Fibroblast of skin of back (primary cell): ENCODE measurements around the gene TGFBR3L. TPM values are rescaled to one million over a fixed set of nuclear protein-coding genes. Genes with fewer than 3 reads are reported as not detected.

Source experiments
- DNase-seq: peaks from one replicate; pipeline ENCODE4 v3.0.0-alpha.2; 2013
- polyA plus RNA-seq, 2 experiments: library from polyadenylated mRNA; unstranded; fragments of 120-200 nt; gene quantifications; one replicate each; pipeline ENCODE4 v1.2.1, GENCODE V29; 2013; ENCODE audit not compliant: insufficient read length in 2 of 2

Gene TGFBR3L
- 1.2 TPM for polyA plus RNA-seq (2013, experiment 1 of 2; ENCODE audit: insufficient read length)
- 1.1 TPM for polyA plus RNA-seq (2013, experiment 2 of 2; ENCODE audit: insufficient read length)

DNA sequence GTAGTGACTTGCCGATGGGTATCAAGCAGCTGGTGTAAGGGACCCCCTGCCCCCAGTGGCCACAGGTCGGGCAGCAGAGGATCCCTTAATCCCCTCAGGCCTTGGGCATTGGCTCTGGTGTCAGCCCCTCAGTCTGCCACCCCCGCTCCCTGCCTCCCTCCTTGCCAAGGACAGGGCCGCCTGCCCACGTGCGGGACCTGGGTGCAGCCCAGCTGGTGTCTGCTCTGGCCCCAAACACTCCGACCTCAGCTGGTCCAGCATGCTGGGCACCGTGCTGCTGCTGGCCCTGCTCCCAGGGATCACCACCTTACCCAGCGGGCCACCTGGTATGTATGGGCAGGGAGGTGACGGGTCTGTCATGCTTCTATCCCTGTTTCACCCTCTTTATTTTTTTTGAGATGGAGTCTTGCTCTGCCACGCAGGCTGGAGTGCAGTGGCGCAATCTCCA, at the start of gene TGFBR3L:
Gene TGFBR3L, plus strand, starts transcription at position 233 of the 448 bp plus-strand sequence.
- DNase-seq: no peak

DNA sequence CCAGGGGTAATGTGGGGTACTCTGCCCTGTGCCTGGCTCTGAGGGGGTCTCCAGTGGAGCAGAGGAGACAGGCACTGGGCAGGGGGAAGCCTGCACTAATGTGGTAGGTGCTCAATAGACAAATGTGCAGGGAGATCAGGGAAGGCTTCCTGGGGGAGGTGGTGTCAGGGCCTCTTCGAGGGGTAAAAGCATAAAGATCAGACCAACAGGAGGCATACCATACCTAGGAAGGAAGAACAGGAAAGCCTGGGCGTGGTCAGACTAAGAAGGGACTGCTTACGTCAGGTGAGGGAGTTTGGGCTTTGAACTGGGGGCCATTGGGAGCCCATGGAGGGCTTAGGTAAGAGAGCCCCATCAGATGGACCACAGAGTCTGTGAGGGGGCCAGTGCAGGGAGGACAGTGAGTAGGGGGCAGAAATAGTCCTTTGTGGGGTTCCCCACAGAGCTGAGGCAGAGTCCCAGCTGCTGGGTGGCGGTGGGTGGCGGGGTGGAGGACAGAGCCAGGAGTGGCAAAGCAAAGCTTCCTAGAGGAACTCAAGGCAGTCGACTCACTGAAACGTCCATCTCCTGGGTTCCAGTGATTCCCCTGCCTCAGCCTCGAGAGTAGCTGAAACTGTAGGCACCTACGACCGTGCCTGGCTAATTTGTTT, 49.2 kb upstream of the TGFBR3L start:
- DNase-seq: no peak

DNA sequence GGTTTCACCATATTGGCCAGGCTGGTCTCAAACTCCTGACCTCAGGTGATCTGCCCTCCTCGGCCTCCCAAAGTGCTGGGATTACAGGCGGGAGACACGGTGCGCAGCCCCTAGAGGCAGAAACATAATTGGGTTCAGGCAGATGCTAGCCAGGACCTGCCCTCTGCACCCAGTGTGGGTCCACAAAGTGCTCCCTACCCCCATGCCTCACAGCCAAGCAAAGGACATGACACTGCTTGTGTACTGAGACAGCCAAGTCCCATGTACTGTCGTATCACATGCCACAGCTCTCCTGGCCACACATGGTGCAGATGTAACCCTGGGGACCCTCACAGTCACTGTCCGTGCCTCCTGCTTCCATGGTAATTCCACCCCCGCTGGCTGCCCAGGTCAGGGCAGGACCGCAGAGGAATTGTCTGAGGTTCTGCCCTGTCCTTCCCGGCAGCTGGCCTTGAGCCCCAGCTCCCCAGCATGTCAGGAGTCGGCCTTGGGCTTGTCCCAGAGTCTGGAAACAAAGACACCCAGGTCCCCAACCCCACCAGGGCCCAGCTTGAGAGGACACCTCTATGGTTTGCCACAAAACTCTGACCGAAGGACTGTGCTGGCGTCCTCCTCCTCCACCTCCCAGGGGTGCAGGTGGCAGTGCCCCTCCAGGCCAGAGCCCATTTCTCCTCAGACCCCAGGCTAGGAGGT, 48.1 kb upstream of the TGFBR3L start:
- DNase-seq: no peak

- DNase-seq: no peak
These were observed 47.4 kb upstream of the TGFBR3L start for GRCh38 chr19:7867092-7867844.

GRCh38 chr19:7868326-7868670, 46.3 kb upstream of the TGFBR3L start:
- no peak for DNase-seq

GRCh38 chr19:7868671-7869452, 45.8 kb upstream of the TGFBR3L start:
- peak; percentile 65 for DNase-seq

DNA sequence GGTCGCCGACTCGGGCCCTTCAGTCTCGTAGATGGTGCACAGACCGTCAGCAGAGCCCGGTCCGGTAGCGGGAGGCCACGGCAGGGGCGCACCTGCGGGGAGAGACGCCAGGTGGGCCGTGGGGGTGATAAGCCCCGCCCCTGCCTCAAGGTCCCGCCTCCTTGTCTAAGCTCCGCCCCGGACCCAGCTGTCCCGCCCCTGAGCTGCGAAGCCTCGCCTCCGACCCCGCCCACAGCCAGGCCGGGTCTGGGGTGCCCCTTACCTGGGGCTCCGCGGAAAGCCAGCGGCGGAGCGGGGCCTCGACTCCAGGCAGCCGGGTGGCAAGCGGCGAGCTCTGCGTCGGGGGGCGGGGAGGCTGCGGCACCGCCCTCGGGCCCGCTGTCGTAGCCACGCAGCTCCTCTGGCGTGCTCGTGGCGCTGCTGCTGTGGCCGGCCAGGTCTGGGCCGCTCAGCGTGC, 45.1 kb upstream of the TGFBR3L start:
- DNase-seq: peak; percentile 28

DNA sequence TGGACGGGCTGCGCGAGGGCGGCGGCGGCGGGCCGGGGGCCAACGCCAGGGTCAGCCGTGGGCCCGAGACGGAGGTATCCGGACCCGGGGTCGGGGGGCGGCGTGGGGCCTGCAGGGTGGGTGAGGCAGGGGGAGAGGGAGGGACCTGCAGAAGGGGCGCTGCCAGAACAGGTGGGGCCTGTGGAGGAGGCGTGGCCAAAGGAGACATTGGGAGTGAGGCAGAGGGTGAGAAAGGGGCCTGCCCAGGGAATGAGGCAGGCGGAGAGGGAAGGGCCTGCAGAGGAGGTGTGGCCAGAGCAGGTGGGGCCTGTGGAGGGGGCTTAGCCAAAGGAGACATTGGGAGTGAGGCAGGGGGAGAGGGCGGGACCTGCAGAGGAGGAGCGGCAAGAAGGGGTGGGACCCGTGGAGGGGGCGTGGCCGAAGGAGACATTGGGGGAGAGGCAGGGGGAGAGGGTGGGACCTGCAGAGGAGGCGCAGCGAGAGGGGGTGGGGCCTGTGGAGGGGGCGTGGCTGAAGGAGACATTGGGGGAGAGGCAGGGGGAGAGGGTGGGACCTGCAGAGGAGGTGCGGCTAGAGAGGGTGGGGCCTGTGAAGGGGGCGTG, 44.6 kb upstream of the TGFBR3L start:
- DNase-seq: peak; percentile 29

DNA sequence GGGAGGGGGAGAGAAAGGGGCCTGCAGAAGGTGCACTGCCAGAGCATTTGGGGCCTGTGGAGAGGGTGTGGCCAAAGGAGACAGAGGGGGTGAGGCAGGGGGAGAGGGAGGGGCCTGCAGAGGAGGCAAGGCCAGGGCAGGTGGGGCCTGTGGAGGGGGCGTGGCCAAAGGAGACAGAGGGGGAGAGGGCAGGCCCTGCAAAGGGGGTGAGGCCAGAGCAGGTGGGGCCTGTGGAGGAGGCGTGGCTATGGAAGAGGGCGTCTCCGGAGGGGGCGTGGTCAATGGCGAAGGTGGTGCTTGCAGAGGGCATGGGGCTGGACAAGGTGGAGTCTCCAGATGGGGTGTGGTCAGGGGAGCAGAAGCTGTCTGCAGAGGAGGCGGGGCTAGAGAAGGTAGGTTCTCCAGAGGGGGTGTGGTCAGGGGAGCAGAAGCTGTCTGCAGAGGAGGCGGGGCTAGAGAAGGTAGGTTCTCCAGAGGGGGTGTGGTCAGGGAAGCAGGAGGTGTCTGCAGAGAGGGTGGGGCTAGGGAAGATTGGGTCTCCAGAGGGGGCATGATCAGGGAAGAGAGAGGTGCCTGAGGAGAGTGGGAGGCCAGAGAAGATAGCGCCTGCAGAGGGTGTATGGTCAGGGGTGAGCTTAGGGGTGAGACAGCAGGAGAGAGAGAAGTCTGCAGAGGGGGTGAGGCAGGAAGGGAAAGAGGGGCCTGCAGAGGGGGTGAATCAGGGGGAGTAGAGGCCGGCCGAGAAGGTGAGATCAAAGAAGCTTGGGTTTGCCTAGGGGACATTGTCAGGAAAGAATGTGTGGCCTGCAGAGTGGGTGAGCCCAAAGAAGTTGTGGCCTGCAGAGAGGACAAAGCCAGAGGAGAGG, 43.8 kb upstream of the TGFBR3L start:
- peak; percentile 28 for DNase-seq

- DNase-seq: peak; percentile 89
These were observed 43.0 kb upstream of the TGFBR3L start for GRCh38 chr19:7871437-7872305.

DNA sequence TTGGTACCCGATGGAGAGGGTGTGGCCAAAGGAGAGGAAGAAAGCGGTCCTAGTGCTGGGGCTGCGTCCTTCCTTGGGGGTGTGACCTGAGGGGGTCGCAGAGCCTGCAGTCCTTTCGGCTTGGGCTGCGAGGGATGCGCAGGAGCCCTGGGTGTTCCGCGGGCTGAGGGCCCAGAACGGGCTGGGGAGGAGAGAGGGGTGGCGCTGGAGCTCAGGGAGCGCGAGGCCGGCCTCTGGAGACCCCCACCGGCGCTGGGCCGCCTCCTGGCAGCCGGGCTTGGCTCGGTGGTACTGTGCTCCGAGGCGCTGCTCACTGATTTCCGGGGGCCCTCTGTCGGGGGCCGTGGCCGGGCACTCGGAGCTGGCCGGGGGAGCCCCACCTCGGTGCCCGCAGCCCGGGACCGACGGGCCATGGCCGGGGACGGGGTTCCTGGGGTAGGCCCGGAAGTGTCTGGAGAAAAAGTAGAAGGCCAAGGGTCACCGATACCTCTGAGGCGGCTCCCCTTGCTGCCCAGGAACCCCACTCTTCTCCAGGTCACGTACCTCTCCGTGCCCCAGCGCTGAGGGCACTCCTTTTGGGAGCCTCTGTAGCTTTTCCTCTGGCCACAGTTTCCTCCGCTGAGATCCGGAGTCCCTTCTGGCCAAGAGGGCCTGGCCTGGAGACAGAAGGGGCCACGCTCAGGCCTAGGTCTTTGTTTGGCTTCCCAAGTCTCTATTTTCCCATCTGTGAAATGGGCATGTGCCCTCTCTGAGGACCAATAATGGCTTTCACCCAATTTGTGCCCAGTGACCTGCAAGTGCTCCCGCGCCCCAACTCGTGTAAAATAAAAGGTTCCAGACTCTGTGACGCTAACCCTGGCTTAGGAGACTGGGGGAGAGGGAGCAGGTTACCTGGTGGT, 42.1 kb upstream of the TGFBR3L start:
- DNase-seq: no peak

DNA sequence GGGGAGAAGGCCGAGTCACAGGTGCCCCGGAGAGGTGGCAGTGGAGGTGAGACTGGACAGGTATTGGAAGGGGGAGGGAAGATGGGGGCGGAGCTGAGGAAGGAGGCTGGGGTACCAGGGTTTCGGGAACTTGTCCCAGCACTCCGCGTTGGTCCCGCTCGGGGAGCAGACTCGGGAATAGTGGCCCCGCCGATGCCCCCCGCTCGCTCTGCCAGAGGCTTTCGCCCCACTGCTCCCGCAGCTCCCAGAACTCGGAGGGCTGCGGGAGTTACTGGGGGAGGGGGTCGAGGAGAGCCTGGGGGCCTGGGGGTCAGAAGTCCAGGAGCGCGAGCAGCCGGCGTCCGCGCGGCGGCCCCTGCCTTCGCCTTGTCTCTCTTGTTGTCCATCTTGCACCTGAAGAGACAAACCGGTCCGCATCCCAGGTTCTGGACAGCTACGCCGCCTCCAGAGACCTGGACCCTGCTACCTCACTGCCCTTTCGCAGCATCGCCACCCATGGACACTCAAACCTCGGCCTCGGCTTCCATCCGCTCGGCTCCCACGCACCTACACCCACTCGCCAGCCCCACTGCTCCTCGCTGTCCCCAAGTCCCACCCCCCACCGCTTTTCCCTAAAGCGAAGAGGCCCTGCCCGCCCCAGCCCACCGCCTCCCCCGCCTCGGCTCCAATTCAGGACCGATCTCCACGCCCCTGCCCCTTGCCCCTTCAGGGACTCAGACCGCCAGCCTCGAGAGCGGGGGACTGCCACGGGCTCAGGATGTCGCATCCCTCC, 41.1 kb upstream of the TGFBR3L start:
- no peak for DNase-seq

GRCh38 chr19:7874076-7874896, 40.3 kb upstream of the TGFBR3L start, which contains the start of gene PRR36:
Gene PRR36 (minus strand): TSS chr19:7874390. CDS start chr19:7873689, 701 bp downstream.
- no peak for DNase-seq

DNA sequence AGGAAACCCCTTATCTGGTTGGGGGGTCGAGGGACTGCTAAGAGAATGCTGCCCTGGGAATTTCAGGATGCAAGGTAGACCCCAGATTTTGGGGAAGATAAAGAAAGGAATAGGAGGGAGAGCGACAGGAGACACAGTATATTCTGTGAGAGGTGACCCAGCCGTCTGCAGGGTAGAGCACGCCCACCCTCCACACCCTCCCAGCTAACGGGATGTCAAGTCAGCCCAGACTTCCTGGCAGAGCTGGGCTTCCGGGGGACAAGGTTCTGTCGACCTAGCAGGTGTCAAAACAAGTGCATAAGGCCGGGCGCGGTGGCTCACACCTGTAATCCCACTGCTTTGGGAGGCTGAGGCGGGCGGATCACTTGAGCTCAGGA, 39.7 kb upstream of the TGFBR3L start:
- no peak for DNase-seq

DNA sequence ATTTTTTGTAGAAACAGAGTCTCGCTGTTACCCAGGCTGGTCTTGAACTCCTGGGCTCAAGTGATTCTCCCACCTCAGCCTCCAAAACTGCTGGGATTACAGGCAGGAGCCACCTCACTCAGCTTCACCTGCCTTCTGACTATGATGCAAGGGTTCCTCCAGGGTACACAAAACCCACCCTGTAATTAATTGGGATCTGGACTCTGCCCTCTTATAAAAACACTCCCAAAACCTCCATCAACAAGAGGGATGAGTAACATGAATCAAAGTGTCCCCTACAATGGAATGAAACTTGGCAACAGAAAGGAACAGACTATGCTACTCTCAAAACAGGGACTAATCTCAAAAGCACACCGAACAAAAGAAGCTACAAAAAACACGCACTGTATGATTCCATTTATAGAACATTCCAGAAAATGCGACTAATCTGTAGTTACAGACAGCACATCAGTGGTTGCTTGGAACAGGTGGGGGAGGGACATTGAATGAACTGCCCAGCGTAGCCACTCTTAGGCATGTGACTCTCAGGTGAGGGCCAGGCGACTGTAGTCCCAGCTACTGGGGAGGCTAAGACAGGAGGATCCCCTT, 37.3 kb upstream of the TGFBR3L start:
- peak; percentile 51 for DNase-seq

DNA sequence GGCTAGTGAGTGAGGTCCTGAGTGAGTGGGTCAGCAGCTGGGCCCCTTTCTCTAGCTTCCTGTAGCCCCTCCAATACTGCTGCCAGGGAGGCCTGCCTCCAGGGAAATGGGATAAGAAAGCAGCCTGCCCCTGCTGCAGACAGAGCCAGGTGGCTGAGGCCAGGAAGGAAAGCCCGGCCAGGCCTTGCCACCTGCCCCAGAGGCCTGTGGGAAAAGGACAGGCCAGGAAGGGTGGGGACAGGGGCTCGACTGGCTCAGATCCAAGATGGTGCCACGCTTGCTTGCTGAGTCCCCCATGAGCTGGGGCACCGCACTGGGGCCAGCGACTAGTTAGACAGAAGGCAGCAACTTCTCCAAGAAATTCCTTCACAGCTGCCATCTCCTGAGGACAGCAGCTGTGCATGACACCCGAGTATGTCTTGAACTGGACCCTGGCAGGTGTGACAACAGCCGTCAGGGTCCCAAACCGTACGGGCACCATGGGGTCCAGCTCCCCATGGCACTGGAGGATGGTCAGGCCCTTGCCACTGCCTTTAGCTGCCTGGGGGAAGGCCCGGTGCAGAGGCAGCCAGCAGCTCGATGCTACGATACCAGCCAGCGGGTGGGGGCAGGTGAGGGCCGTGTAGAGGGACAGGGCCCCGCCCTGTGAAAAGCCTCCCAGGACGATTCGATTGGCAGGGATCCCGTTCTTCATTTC, 35.4 kb upstream of the TGFBR3L start:
- no peak for DNase-seq
